Uterus (tissue), 2 donors: Measurements from ENCODE around the gene IER5.

Experiments used
- POLR2A ChIP-seq, 2 donors: fragments of 450-650 bp; IDR thresholded peaks; one replicate each; pipeline ENCODE4 v1.6.1; 2016; ENCODE audit warnings: antibody characterized with exemption in 2 of 2, mild to moderate bottlenecking in 1 of 2, moderate library complexity in 1 of 2
- TF ChIP-seq, protein P1 (sequence below), 4 experiments: fragments of 200-600 bp in 2 of 4; fragments of 450-650 bp in 2 of 4; sonication (generic) in 2 of 4; IDR thresholded peaks; one replicate each; pipeline ENCODE4 v1.5.1; 2016 to 2019; ENCODE audit warnings: antibody characterized with exemption in 4 of 4, mild to moderate bottlenecking in 2 of 4, moderate library complexity in 1 of 4

GRCh38 chr1:181086926-181087325, 1.6 kb upstream of the IER5 start:
- TF ChIP-seq, protein P1, sequence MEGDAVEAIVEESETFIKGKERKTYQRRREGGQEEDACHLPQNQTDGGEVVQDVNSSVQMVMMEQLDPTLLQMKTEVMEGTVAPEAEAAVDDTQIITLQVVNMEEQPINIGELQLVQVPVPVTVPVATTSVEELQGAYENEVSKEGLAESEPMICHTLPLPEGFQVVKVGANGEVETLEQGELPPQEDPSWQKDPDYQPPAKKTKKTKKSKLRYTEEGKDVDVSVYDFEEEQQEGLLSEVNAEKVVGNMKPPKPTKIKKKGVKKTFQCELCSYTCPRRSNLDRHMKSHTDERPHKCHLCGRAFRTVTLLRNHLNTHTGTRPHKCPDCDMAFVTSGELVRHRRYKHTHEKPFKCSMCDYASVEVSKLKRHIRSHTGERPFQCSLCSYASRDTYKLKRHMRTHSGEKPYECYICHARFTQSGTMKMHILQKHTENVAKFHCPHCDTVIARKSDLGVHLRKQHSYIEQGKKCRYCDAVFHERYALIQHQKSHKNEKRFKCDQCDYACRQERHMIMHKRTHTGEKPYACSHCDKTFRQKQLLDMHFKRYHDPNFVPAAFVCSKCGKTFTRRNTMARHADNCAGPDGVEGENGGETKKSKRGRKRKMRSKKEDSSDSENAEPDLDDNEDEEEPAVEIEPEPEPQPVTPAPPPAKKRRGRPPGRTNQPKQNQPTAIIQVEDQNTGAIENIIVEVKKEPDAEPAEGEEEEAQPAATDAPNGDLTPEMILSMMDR (IDR thresholded peaks at IDR 0.05), result no peak
- TF ChIP-seq POLR2A (IDR thresholded peaks at IDR 0.05), result no peak
